NCI-H128 (cell line): ENCODE results near the gene KCNAB2.

Source experiments
- DNase-seq: peaks from one replicate; lab custom pipeline; 2025; ENCODE audit not compliant: unreplicated experiment; lab: John Stamatoyannopoulos, UW

Gene KCNAB2

DNA sequence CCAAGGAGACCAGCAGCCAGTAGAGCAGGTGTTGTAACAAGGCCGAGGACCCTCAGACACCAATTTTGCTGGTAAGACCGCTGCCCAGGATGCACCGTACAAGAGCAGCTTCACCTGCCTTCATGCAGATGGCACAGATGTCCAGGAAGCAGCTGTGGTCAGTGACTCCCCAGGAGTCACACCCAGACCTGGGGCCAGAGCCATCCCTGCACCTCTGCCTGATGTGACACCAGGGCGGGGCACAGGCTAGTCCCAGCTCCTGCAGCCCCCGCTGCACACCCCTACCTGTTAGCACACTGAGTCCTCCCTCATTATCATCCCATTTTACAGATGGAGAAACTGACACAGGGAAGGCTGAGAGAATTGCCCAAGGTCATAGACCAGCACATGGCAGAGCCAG lies 16.3 kb upstream of the KCNAB2 start:
- no peak for DNase-seq

DNA sequence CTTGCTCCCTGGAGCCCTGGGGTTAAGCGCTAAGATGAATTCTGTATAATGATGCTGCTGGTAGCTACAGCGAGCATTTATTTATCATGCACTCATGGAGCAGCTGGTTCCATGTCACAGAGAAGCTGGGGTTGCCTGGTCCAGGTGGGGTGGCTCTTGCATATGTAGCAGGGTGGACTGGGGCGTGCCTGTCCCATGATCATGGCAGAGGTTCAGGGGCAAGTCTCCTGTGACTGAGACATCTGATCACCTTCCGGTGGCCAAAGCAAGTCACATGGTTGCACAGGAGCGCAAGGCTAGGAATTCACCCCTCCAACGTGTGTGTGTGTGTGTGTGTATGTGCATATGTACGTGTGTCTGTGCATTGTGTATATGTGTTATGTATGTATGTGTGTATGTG lies 15.6 kb upstream of the KCNAB2 start:
- DNase-seq, result no peak

DNA sequence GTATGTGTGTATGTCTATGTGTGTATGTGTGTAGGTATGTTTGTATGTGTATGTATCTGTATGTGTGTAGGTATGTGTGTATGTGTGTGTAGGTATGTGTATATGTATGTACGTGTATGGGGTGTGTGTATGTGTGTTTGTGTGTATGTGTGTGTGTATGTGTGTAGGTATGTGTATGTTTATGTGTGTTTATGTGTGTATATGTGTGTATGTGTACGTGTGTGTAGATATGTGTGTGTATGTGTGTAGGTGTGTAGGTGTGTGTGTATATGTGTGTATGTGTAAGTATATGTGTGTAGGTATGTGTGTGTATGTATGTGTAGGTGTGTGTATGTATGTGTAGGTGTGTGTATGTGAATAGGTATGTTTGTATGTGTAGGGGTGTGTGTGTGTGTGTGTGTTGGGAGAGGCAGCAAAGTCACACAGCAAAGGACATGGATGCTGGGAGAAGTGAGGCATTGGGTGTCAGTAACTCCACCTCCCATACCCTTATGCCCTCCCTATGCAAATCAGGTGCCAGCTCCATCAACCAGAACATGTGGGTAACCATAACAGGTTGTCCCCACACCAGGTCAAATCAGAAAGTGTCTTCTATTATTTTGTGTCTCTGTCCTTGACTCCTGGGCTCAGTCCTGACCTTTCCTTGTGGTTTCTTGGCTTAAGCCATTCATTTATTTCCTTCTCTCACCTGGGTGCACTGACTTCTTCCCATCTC lies 15.0 kb upstream of the KCNAB2 start:
- no peak for DNase-seq

DNA sequence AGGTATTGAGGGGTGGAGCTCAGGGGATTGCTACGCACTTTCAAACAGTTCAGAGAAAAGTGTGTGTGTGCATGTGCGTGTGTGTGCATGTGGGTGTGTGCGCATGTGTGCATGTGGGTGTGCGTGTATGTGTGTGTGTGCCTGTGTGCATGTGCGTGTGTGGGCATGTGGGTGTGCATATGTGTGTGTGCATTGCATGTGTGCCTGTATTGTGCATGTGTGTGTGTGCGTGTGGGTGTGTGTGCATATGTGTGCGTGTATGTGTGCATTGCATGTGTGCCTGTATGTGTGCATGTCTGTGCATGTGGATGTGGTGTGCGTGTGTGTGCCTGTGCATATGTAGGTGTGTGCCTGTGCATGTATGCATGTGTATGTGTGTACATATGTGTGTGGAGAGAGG lies 12.6 kb upstream of the KCNAB2 start:
- no peak for DNase-seq

DNA sequence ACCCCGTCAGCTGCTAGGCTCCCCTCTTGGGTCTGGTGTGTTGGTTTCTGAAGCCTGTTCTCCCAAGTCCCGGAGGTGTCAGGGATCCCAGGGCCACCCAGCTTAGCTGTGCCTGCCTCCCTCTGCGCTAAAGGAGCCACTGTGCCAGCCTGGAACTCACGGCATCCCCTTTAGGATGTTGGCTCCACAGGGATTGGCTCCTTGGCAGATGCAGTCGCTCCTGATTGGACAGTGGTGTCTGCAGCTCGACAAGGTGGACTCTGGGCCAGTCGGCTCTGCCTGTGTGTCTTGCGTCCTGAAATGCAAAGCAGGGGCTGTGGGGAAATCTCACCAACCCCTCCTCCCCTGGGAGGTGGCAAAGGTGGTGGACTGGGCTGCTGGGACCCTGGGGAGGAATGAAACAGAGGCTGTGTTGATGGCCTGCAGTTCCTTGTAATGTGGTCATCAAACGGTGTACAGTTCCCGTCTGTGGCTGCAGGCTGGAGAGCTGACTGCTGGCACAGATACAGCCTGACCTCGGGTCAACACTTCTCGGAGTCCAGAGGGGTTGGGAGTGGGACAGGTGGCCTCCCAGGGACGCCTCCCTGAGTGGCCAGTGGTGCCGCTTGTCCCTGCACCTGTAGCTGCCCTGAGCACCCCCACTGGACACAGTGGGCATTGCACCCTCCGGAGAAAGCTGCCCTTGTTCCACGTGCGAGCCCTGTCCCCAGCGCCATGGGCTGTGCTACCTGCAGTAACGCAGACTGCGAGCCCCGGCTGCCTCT lies 11.5 kb upstream of the KCNAB2 start:
- DNase-seq, result no peak

DNA sequence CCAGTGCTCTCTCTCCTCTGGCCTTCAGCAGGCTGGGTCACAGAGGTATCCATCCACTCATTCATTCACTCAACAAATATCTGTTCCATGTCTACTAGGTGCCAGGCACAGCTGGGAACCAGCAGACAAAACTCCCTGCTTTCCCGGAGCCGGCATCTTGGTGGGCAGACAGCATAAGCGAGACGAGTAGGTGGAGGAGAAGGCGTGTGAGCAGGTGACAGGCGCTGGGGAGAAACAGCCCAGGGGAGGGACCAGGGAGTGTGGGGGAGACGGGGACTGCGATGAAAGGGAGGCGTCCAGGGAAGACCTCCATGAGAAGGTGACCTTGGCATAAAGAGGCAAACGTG lies 11.0 kb upstream of the KCNAB2 start:
- no peak for DNase-seq

DNA sequence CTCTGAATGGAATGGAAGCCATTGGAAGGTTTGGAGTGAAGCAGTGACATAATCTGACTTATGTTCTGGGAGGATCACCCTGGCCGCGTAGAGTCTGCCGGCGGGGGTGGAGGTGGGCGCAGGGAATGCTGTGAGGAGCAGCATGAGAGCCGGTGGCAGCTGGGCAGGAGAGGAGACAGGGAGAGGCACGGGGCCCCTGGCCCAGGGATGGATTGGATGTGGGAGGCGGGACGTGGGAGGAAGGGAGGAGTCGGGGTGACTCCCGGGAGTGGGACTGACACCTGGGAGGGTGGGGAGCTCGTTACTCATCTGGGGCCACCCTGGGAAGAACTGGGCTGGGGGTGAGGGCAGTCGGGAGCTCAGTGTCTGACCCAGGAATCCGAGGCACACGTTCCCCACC lies 10.4 kb upstream of the KCNAB2 start:
- DNase-seq, result no peak

DNA sequence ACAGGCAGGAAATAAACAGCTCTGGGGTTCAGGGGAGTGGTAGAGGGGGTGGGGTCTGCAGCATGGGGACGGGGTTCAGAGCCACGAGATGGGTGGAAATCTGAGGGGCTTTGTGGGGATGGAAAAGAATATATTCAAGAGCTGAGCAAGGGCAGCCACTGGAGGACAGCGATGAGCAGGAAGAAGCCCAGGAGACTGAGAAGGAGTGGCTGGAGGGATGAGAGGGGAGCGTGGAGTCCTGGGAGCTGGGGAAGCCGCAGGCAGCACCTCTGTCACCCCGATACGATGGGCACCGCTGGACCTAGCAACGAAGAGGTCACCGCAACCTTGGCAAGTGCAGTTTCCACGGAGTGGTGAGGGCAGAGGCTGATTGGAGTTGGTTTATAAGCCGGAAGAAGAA lies 10.0 kb upstream of the KCNAB2 start:
- no peak for DNase-seq

DNA sequence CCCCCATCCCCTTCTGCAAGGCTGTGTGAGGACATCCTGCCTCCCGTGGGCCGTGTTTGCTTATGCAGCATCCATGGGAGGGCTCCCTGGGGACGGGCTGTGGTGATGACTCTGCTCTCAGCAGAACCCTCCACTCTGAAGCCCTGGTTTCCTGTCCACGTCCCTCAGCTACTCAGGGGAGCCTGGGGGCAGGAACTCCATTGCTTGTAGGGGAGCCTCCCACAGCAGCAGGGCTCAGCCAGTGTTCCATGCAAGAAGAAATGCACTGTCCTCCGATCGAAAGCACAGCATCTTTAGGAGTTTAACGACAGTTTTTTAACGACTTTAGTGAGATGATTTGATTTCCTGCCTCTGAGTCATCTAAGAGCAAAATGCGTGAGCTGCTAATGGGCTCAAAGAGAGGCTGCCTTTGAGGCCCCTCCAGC lies 8.3 kb upstream of the KCNAB2 start:
- DNase-seq, result no peak

DNA sequence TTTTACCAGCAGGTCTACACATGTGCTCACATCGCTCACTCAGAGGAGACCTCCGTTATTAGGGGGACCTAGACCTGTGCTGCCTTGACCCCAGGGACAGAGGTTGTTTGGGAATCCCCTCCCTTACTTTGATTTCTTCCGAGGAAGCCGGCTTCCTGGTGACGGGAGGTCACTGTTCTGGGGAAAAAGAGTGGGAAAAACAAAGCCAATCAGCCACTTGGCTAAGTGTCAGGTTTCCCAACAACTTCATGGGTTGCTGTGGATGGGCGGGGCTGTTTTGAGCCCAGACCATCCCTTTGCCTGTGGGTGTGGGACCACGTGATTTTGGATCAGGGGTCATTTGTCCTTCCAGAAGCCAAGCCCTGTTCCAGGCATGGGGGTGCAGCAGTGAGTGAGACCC lies 7.1 kb upstream of the KCNAB2 start:
- DNase-seq, result no peak

DNA sequence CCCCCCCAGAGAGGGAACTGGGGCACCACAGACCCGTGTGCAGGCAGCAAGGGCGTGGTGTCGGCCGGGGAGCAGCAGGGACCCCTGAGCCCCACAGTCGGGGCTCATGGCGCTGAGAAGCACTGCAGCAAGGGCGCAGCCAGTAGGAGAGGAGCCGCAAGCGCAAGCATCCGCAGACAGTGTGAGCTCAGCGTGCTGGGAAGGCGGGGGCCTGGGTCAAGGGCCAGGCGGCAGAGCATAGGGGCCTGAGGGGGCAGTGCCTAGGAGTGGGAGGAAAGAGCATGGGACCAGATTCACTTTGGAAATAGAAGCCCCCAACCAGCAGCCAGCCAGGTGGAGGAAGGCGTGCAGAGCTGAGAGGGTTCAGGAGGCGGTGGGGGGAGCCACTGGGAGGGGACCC lies 6.7 kb upstream of the KCNAB2 start:
- DNase-seq, result no peak

DNA sequence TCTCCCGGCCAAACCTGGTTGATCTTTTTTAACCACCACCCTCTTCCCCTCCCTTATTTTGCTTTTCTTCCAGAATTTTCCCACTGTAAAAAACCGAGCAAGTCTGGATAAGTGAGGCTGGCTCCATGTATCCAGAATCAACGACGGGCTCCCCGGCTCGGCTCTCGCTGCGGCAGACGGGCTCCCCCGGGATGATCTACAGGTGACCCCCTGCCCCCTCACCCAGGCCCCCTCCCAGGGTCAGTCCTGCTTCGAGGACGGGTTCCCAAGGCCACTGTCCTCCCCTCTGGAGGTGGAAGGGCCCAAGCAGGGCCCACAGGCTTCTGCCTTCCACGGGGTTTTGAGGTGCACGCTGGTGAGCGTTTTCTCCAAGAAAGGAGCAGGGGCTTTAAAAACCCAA lies 5.2 kb upstream of the KCNAB2 start:
- DNase-seq, result no peak

DNA sequence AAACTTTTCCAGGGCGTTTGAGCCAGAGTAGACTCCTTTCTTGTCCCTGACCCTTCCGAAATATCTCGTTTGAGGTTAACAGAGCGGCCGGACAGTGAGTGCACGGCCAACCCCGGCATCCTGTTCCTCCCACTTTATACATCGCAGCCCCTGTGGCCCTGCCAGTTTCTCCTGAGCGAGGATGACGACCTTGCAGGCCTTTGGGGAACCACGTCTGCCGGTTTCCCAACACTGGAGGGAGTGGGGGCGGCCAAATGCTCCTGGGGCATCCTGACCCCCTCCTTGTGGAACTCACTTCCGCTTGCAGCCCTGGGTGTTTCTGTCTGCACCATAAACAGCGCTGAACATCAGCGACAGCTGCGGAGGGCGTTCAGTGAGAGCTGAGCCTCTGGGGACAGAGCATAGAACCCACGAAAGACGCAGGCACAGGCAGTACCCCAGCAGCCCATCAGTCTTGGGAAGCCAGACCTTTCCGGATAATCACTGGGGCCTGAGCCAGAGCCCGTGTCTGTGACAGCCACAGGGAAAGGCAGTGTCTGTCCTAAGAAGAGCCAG lies 4.8 kb upstream of the KCNAB2 start:
- DNase-seq, result no peak

DNA sequence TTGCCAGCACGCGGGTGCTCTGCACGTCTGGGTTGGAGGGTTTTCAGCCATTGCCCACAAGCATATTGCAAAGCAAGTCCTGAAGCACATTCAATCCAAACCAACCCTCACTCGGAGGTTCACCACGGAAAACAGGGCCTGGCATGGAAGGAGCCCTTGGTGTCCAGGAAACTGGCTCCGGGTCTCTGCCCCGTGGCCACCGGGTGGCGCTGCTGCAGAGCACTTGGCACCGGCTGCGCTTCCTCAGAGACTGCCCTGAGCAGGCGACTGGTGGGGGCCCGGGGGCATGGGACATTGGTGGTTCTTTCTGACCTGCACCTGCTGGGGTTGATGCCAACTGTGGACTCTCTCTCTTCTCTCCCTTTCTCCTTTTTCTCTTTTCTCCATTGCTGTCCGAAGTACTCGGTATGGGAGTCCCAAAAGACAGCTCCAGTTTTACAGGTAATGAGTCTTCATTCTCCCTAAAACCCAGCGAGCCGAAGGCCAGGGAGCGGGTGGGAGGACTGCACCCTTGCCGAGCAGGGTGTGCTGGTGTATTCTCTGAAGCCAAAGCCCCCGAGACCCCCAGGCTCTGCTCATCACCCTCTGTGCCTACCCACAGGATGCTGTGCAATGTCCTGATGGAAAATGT lies 4.1 kb upstream of the KCNAB2 start:
- no peak for DNase-seq

DNA sequence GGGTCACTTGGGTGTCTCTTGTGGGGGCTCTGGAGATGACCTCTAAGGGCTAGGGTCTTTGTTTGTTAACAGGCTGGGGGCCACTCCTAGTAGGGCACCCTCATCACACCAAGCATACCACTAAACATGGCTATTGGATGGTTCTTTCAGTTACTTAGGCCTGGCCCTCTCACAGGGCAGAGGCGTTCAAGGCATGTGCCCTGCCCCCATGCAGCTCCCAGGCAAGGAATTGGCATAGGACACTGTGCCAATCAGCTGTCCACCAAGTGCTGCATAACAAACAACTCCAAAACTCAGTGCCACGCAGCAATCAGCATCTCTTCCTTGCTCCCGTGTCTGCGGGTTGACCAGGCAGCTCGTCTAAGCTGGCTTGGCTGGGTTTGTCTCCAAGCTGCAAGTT lies 2.1 kb upstream of the KCNAB2 start:
- no peak for DNase-seq

DNA sequence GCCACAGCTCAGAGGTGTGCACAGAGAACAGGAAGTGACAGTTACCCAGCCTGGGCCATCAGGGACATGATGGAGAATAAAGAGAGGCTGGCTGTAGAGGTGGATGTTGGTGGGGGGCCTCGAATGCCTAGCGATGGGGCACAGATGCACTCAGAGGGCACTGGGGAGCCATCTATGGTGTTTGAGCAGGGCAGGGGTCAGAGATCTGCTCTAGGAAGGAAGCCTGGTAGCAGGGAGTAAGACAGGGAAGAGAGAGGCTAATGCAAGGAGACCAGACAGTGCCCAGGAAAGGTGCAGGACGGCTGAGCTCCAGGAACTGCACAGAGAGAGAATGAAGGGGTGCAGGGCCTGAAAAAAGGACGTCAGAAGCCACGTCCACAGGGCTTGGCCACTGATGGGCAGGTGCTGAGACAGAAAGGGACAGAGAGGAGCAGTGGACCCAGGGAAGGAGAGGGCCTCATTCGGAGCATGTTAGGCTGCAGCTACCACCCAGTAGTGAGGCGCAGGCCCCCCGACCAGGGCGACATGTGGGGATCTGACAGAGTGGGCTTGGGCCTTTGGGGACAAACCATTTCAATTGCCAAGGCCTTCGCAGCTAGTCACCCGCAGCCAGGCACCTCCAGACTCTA lies 1.1 kb upstream of the KCNAB2 start:
- no peak for DNase-seq

DNA sequence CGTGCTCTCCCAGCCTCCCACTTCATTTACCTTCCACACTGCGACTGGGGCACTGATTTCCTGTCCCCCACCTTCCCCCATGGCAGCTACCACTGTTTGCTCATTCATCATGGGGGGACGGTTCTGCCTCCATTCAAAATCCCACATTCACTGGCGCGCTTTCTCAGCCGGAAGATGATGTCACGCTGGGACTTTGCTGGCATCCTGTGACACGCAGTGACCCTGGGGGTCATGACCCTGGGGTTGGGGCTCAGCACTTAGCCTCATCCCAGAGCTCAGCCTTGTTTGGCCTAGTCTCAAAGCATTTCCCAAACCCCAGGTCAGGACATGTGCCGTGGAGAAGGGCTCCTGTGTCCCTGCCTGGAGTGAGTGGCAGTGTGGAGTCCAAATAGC lies 582 bp upstream of the KCNAB2 start:
- no peak for DNase-seq

DNA sequence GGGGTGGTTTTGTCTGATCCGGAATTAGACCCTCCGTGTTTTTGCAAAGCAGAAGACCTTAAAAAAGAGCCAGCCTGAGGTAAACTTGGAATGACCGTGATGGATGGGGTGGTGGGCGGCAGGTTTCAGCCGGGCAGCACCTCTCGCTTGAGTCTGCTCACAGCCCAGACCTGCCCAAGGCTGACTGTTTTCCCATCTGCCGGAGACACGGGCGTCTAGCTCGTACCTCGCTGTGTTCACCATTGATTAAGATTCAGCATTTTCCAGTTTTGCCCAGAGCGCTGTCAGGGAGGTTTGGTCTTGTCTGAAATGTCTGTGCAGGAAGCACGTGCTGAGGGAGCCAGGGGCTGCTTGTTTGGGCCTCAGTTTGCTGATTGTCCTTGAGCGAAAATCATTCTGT lies 591 bp downstream of the KCNAB2 start:
- no peak for DNase-seq

DNA sequence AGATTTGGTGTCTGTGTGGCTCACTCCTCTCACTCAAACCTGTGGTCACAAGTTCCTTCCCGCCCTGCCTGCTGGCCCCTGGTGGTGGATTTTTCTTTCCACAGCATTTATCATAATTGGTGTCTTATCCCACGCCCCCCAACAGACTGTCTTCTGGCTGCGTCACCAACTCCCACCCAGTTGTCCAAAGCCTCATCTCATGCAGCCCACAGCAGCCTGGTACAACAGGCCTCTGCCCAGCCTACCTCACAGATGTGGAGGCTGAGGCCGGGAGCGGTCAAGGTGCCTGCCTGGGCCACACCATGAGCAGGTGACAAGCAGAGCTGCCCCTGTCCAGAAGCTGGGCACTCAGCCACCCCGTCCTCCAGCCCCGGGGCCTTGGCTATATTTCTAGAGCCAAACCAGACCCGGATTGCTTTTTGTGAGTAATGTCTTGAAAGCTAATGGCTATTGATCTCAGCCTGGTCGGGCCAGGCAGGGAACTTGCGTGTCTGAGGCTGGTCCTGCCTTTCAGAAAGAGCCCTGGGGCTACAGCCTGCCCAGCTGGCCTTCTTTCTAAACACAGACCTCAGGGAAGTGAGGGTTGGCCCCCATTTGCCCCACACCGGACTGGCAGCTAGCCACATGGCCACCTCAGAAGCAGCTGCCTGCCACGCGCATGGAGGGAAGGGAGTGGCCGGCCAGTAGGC lies 2.6 kb downstream of the KCNAB2 start:
- DNase-seq, result no peak

DNA sequence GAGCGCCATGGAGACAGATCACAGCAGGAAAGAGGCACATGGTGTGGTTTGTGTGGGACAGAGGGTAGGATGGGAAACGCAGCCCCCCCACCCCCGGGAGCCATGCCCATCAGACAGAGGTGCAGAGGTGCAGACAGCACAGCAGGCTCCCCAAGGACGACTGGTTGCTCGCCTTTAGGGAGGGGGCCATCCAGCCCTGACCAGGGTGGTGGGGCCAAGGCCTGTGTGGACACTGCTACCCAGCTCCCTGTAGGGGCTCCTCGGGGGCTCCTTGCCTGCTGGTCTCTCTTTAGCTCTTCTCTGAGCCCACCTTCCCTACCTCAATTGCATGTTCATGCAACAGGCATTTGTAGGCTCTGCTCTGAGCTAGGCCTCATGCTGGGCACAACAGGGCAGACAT lies 3.7 kb downstream of the KCNAB2 start:
- no peak for DNase-seq

DNA sequence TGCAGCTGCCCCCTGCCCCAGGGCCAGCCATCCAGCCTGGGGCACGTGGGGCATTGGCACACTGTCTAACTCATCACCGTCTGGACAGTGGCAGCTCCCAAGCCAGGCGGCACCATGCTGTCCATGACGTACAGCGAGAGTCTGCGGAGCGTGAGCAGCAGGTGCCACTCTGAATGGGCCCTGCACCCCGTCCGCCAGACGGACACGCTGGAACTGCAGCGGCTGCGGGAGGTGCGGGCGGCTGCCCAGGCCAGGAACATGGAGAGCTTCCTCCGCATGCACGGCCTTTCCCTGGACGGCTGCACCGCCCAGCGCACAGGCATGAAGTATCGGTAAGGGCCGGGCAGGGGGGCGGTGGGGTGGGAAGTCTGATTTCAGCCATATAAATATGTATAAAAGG lies 5.7 kb downstream of the KCNAB2 start:
- DNase-seq, result no peak
